ENCODE measurements around the gene RAI1.

The RAI1 gene

GRCh38 chr17:17767154-17767869 lies 86.1 kb downstream of the RAI1 start:
- Histone ChIP-seq H3K27me3 (replicated peaks; ENCODE audit: control insufficient read depth, insufficient read depth, low read length) (no peaks in the 10 kb centered on the region), H3K36me3 (ENCODE audit: control insufficient read depth, insufficient read depth, low read length) (no peaks in the 10 kb centered on the region), H3K4me3 (replicated peaks; ENCODE audit: low read depth, low read length) (no peak overlapping the region)
- no peak for DNase-seq (ENCODE audit: extremely low read depth, insufficient read length)
- TF ChIP-seq CTCF (IDR thresholded peaks at IDR 0.05; ENCODE audit: insufficient read depth, low read length, poor library complexity, severe bottlenecking), result no peak

- no peak for TF ChIP-seq CTCF (IDR thresholded peaks at IDR 0.05; ENCODE audit: insufficient read depth, low read length, poor library complexity, severe bottlenecking)
Measured at GRCh38 chr17:17767887-17768418, 86.7 kb downstream of the RAI1 start.

GRCh38 chr17:17768424-17769088 lies 87.3 kb downstream of the RAI1 start:
- no peak for DNase-seq (ENCODE audit: extremely low read depth, insufficient read length)
- Histone ChIP-seq H3K27me3 (replicated peaks; ENCODE audit: control insufficient read depth, insufficient read depth, low read length) (no peaks in the 10 kb centered on the region), H3K4me3 (replicated peaks; ENCODE audit: low read depth, low read length) (no peak overlapping the region), H3K36me3 (ENCODE audit: control insufficient read depth, insufficient read depth, low read length) (no peaks in the 10 kb centered on the region)
- no peak for TF ChIP-seq CTCF (IDR thresholded peaks at IDR 0.05; ENCODE audit: insufficient read depth, low read length, poor library complexity, severe bottlenecking)

More at GRCh38 chr17:17767887-17768418, 86.7 kb downstream of the RAI1 start:
- H3K36me3 ChIP-seq (ENCODE audit: control insufficient read depth, insufficient read depth, low read length), result no peaks in the 10 kb centered on the region
- H3K27me3 ChIP-seq (replicated peaks; ENCODE audit: control insufficient read depth, insufficient read depth, low read length), result no peaks in the 10 kb centered on the region
- H3K4me3 ChIP-seq (replicated peaks; ENCODE audit: low read depth, low read length), result no peak overlapping the region
- no peak for DNase-seq (ENCODE audit: extremely low read depth, insufficient read length)

- no peak for TF ChIP-seq CTCF (IDR thresholded peaks at IDR 0.05; ENCODE audit: insufficient read depth, low read length, poor library complexity, severe bottlenecking)
- no peak for DNase-seq (ENCODE audit: extremely low read depth, insufficient read length)
- Histone ChIP-seq H3K36me3 (ENCODE audit: control insufficient read depth, insufficient read depth, low read length) (no peaks in the 10 kb centered on the region), H3K4me3 (replicated peaks; ENCODE audit: low read depth, low read length) (no peak overlapping the region), H3K27me3 (replicated peaks; ENCODE audit: control insufficient read depth, insufficient read depth, low read length) (no peaks in the 10 kb centered on the region)
Measured at GRCh38 chr17:17769869-17770631, 88.8 kb downstream of the RAI1 start.

GRCh38 chr17:17770632-17771044 lies 89.4 kb downstream of the RAI1 start:
- no peak for DNase-seq (ENCODE audit: extremely low read depth, insufficient read length)
- H3K36me3 ChIP-seq (ENCODE audit: control insufficient read depth, insufficient read depth, low read length), result no peaks in the 10 kb centered on the region
- TF ChIP-seq CTCF (IDR thresholded peaks at IDR 0.05; ENCODE audit: insufficient read depth, low read length, poor library complexity, severe bottlenecking), result no peak
- H3K4me3 ChIP-seq (replicated peaks; ENCODE audit: low read depth, low read length), result no peak overlapping the region
- no peaks in the 10 kb centered on the region for H3K27me3 ChIP-seq (replicated peaks; ENCODE audit: control insufficient read depth, insufficient read depth, low read length)
